Endothelial cell of umbilical vein (primary cell): ENCODE measurements around the gene SGTB.

ENCODE experiments used
- EZH2 ChIP-seq: IDR thresholded peaks from 2 replicates; pipeline ENCODE4 v1.6.1; 2012; ENCODE audit warnings: borderline replicate concordance, low read depth, mild to moderate bottlenecking, moderate library complexity, low read length, inconsistent platforms; ENCODE audit not compliant: severe bottlenecking
- TF ChIP-seq, protein P1 (sequence below), 2 donors: IDR thresholded peaks; 1 replicate in 1 of 2; 2 replicates in 1 of 2; pipeline ENCODE4 v1.5.1; 2011; ENCODE audit warnings: low read length in 2 of 2, mild to moderate bottlenecking in 2 of 2, moderate library complexity in 2 of 2, control low read depth in 1 of 2, inconsistent platforms in 1 of 2, low read depth in 1 of 2; ENCODE audit not compliant: insufficient read depth in 1 of 2; ENCODE audit errors: extremely low read depth in 1 of 2
- TF ChIP-seq, protein P2 (sequence below): IDR thresholded peaks from 2 replicates; pipeline ENCODE4 v1.6.1; 2011; ENCODE audit not compliant: insufficient read depth, insufficient read length

DNA sequence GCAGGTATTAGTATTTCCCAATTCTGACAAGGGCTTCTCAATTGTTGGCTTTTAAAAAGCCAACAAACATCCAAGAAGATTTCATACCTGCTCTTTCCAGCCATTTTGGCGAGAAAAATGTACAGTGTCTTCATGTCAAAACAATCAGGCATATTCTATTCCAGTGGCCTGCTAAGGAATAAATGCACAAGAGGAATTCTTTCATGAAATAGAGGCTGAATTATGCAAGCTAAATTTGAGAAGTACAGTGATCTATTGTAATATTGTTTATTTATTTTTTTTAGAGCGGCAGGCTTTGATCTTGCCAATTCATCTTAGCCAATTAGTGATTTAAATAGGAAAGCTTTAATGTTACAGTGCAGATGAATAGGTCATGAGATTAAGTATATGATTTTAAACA is 49.4 kb upstream of the SGTB start:
- TF ChIP-seq, protein P1, sequence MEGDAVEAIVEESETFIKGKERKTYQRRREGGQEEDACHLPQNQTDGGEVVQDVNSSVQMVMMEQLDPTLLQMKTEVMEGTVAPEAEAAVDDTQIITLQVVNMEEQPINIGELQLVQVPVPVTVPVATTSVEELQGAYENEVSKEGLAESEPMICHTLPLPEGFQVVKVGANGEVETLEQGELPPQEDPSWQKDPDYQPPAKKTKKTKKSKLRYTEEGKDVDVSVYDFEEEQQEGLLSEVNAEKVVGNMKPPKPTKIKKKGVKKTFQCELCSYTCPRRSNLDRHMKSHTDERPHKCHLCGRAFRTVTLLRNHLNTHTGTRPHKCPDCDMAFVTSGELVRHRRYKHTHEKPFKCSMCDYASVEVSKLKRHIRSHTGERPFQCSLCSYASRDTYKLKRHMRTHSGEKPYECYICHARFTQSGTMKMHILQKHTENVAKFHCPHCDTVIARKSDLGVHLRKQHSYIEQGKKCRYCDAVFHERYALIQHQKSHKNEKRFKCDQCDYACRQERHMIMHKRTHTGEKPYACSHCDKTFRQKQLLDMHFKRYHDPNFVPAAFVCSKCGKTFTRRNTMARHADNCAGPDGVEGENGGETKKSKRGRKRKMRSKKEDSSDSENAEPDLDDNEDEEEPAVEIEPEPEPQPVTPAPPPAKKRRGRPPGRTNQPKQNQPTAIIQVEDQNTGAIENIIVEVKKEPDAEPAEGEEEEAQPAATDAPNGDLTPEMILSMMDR (IDR thresholded peaks at IDR 0.05; ENCODE audit: extremely low read depth in 1 of 2, insufficient read depth in 1 of 2, low read depth in 1 of 2, low read length in 2 of 2): no peak
- TF ChIP-seq, protein P2, sequence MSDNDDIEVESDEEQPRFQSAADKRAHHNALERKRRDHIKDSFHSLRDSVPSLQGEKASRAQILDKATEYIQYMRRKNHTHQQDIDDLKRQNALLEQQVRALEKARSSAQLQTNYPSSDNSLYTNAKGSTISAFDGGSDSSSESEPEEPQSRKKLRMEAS: no peak
- no peak for TF ChIP-seq EZH2
